Suppressor macrophage treated with lipopolysaccharide for 1 hour (primary cell): Measurements from ENCODE around the gene RALY.
A peak's percentile ranks its signal among the peaks of the same experiment; 100 is the strongest.

Experiments
- DNase-seq, 3 donors: peaks; one replicate each; pipeline ENCODE4 v3.0.0-alpha.2; 2020 to 2022

Gene RALY

GRCh38 chr20:33993576-33994221 lies at the start of gene RALY:
TSS of gene RALY (plus strand) at chr20:33993911. CDS start at chr20:34072075, 78,164 bp downstream.
- DNase-seq: peak; percentile 98 to 99 (median 98)

- DNase-seq: no peak
Observed at GRCh38 chr20:33944914-33945313, 48.8 kb upstream of the RALY start.

- peak; percentile 71 to 85 (median 77) for DNase-seq
Observed at GRCh38 chr20:33945391-33946081, 48.2 kb upstream of the RALY start.

DNA sequence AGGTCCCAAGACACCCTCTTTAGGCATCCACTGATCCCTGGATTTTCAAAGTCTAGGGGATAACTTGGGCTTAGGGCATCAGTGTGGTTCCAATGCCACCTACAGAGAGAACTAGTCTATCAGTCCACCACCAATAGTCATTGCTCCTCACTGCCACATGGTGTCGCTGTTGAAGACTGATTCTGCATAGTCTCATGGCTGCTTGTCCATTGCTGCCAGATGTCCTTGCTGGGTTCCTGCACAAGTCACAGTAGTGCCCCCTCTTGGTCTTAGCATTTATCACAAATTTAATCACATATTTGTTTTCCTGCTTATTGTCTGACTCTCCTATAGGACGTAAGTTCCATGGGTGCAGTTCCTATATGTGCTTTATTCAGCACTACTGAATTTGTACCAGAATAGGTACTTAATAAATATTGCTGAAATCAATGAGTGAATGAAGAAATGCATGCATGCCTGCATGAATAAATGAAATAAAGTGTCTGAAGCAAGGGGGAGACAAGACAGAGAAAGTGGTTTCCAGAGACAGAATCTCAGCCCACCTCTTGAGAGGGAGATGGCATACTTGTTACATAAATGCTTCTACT lies 45.9 kb upstream of the RALY start:
- peak; percentile 69 to 74 (median 70) for DNase-seq

DNA sequence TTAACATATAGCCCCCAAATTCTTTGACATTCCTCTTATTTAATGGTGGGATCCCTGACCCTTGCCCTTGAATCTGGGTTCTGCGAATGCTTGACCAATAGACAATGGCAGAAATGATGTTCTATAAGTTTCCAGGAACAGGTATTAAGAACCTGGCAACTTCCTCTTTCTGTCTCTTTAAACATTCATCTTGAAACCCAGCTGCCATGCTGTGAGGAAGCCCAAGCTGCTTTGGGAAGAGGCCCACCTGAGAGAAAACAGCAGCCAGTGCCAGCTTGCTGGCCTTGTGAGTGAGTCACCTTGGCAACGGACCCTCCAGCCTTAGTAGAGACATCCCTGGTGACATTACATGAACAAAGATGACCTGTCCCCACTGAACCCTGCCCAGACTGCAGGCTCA lies 45.2 kb upstream of the RALY start:
- DNase-seq: no peak

- DNase-seq: no peak
Observed at GRCh38 chr20:33951171-33951570, 42.5 kb upstream of the RALY start.

DNA sequence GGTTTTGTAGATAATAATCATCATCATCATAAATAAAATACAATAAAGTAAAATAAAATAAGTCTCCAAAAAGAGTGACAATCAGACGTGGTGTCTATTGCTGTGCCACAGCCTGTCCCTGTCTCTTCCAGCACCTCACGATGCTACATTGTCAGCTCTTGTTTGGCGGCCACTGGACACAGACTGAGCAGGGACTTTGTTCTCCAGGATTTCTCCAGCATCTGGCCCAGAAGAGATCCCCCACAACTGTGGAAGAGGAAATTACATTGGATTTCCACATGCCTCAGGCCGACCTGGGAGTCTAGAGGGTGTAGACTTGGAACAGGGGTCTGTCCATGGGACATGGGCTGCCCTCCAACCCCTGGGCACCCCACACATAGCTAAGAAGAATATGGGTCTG lies 39.2 kb upstream of the RALY start:
- DNase-seq: no peak

GRCh38 chr20:33963751-33964150 lies 30.0 kb upstream of the RALY start:
- peak in 2 of 3 donors; percentile 17 to 27 for DNase-seq

DNA sequence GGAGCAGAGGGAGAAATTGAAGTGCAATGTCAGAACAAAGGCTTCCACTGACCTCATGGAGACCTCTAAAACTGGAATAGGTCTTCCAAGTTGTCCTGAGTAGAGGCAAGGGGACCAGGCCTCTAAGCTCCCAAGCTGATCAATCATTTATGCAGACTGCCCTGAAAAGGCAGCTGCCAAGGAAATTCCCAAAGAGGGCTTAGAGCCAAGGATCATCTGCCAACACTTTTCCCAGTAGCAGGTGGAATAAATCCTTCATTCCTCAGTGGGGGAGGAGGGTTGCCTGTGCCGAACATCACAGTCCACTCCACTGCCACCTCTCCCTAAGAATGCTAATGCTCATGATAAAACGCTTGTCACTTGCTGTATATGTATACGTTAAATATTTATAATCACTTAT lies 29.3 kb upstream of the RALY start:
- no peak for DNase-seq

DNA sequence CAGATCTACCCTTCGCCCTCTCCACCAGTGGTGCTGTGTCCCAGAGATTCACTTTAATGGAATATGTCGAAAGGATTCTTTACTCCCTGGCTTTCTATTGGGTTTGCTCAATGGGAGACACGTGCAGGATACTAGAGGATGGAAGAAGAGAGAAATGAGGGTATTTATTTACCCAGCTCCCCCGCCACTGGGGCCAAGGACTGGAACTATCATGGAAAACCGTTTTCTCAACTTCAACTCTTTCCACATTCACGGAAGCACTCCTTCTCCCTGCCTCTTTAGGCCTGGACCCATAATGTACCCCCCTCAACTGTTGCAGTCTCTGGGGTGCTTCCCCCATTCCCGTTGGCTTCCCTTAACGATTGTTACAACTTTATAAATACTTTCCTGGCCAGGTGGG lies 26.6 kb upstream of the RALY start:
- no peak for DNase-seq

- DNase-seq: no peak
Observed at GRCh38 chr20:33969563-33969962, 24.1 kb upstream of the RALY start.

- no peak for DNase-seq
Observed at GRCh38 chr20:33970229-33970628, 23.5 kb upstream of the RALY start.

GRCh38 chr20:33971147-33971975 lies 22.4 kb upstream of the RALY start:
- peak in 2 of 3 donors; percentile 35 to 38 for DNase-seq

DNA sequence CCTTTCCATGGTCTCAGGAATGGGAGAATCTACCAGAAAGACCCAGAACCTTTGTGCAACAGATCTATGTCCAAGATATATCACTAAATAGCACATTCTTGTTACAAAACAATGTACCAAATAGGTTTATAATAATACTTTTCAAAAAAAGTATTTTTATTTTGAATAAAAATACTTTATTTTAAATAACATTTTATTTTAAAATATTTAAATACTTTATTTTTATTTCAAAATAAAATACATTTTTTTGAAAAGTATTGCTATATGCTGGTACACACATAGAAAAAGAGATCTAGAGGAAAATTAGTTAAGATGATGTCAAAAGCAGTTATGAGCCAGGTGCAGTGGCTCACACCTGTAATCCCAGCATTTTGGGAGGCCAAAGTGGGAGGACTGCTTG lies 16.8 kb upstream of the RALY start:
- no peak for DNase-seq

DNA sequence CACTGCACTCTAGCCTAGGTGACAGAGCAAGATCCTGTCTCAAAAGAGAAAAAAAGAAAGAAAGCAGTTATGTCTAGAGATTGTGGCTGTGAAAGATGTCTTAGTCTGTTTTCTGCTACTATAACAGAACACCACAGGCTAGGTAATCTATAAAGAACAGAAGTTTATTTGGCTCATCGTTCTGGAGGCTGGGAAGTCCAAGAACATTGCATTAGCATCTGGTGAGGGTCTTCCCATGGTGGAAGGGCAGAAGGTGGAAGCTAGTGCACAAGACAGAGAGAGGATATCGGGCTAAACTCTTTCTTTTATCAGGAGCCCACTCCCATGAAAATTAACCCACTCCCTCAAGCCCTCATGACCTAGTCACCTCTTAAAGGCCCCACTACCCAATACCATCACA lies 16.2 kb upstream of the RALY start:
- no peak for DNase-seq

DNA sequence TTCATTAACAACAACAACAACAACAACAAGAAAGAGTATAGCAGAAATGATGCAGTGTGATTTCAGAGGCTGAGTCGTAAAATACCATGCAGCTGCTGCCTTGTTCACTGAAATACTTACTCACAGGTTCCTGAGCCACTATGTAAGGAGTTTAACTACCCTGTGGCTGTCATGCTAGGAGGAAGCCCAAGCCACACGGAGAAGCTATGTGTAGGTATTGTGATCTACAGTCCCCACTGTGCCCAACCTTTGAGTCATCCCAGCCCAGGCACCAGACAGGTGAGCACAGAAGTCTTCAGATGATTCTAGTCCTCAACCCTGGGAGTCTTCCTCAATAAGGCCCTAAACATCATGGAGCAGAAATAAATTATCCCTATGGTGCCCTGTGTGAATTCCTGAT lies 14.6 kb upstream of the RALY start:
- no peak for DNase-seq

DNA sequence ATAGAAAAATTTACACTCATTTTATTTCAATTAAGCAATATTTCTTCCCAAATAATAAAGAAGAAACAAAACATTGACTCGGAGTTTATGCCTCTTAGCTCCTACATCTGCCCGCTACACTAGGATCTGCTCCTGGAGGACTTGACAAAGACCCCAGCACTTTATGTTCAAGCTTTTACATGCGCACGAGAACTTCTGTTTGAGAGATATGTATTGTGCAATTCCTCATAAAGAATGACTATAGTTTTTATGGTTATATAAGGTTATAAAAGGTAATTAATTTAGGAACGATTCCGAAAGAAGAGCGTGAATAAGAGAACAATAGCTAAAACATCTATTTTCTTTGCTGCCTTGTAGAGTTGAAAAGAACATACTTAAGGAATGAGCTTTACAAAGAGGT lies 12.4 kb upstream of the RALY start:
- DNase-seq: no peak

GRCh38 chr20:33981964-33982363 lies 11.7 kb upstream of the RALY start:
- no peak for DNase-seq

- no peak for DNase-seq
Observed at GRCh38 chr20:33983371-33983770, 10.3 kb upstream of the RALY start.

- no peak for DNase-seq
Observed at GRCh38 chr20:33984182-33984719, 9.5 kb upstream of the RALY start.

GRCh38 chr20:33985280-33985679 lies 8.4 kb upstream of the RALY start:
- no peak for DNase-seq

DNA sequence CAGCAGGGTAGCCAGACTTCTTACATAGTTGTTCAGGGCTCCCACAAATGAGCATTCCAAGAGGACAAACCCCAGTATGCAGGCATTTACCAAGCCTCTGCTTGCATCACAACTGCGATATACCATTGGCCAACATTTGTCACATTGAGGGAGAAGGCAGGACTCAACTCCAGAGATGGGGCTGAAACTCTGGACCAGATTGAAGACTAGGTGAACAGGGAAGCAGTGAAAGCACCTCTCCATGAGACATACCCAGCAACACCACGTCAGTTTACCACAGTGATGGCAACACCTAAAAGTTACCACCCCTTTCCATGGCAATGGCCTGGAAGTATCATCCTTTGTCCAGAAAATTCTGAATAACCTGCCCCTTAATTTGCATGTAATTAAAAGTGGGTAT lies 7.9 kb upstream of the RALY start:
- DNase-seq: no peak

GRCh38 chr20:33986560-33987216 lies 7.0 kb upstream of the RALY start:
- DNase-seq: no peak
